ENCODE measurements around the gene ADAMTSL3. TPM values are rescaled to one million over a fixed set of nuclear protein-coding genes. Genes with fewer than 3 reads are reported as not detected.

ADAMTSL3 gene
- total RNA-seq, 1 donor: 0.72 TPM

DNA sequence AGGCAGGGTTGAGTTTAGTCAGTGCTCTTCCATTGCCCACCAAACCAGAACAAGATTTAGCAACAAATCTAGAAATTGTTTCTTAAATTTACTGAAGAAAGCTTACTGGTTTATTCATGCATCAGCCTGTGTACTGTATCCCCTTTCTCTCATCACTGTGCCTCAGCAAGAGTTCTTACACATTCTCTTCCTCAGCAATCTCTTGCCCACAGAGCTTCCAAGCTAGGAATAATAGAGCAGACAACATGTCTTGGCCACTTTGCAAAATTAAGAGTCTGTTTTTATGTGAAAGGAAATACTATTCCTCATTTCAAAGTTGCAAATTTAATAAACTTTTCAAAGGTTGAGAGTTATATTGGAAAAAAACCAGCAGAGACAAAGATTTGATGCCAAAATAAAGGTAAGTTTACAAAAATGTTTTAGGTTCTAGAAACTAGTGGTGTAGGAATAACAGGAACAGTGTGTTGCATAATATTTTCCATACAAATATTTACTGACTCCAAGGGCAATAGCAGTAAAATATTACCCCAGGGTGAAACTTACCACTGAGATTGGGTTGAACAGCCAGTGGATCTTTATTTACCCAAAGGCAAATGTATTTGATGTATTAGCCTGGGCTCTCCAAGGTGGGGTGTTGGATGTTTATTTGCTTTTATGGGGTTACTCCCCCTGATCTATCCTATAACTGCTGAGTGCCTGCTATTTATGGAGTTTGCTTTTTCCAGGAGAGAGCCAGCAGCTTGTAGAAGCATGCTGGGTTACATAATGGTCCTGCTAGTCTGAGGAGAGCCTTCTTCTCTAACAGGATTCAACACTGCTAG is 276.7 kb downstream of the ADAMTSL3 start:
- Histone ChIP-seq H3K4me2 (ENCODE audit: insufficient read depth, low read length) (no peak overlapping the region), H3K27me3 (ENCODE audit: insufficient read depth, low read length) (no peaks in the 10 kb centered on the region), H2AFZ (ENCODE audit: low read length) (no peak overlapping the region), H3K4me3 (ENCODE audit: insufficient read depth, low read length) (no peak overlapping the region), H3K4me1 (ENCODE audit: insufficient read depth, low read length) (no peaks in the 10 kb centered on the region), H3K79me2 (ENCODE audit: insufficient read depth, low read length) (no peaks in the 10 kb centered on the region), H3K27ac (ENCODE audit: low read depth, low read length) (no peak overlapping the region), H3K9me3 (ENCODE audit: low read depth, low read length) (no peaks in the 10 kb centered on the region), H4K20me1 (ENCODE audit: insufficient read depth, low read length) (no peaks in the 10 kb centered on the region), H3K36me3 (ENCODE audit: insufficient read depth, low read length) (no peaks in the 10 kb centered on the region)
- TF ChIP-seq, protein P1, sequence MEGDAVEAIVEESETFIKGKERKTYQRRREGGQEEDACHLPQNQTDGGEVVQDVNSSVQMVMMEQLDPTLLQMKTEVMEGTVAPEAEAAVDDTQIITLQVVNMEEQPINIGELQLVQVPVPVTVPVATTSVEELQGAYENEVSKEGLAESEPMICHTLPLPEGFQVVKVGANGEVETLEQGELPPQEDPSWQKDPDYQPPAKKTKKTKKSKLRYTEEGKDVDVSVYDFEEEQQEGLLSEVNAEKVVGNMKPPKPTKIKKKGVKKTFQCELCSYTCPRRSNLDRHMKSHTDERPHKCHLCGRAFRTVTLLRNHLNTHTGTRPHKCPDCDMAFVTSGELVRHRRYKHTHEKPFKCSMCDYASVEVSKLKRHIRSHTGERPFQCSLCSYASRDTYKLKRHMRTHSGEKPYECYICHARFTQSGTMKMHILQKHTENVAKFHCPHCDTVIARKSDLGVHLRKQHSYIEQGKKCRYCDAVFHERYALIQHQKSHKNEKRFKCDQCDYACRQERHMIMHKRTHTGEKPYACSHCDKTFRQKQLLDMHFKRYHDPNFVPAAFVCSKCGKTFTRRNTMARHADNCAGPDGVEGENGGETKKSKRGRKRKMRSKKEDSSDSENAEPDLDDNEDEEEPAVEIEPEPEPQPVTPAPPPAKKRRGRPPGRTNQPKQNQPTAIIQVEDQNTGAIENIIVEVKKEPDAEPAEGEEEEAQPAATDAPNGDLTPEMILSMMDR (IDR thresholded peaks at IDR 0.05; ENCODE audit: extremely low read depth, low read depth, low read length): no peak
- DNase-seq (ENCODE audit: insufficient read length, low spot score, missing footprints): no peak

DNA sequence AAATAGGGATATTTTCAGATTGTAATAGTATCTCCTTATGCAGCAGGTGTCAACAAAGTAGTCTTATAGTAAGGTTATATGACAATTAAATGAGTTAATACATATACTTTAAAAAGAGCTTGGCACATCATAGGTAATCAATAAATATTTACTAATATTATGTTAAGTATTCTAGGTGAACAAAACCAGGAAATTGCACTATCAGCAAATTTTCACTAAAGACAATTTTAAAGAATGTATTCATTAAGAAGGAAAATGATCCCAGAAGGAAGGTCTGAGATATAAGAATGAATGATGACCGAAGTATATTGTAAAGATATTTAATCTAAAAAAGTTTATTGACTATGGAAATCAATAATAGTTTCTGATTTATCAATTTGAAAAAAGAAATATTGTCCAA is 281.9 kb downstream of the ADAMTSL3 start:
- DNase-seq (ENCODE audit: insufficient read length, low spot score, missing footprints): no peak
- Histone ChIP-seq H3K4me3 (ENCODE audit: insufficient read depth, low read length) (no peak overlapping the region), H3K9me3 (ENCODE audit: low read depth, low read length) (no peaks in the 10 kb centered on the region), H3K36me3 (ENCODE audit: insufficient read depth, low read length) (no peaks in the 10 kb centered on the region), H3K4me1 (ENCODE audit: insufficient read depth, low read length) (no peaks in the 10 kb centered on the region), H3K27ac (ENCODE audit: low read depth, low read length) (no peak overlapping the region), H3K79me2 (ENCODE audit: insufficient read depth, low read length) (no peaks in the 10 kb centered on the region), H2AFZ (ENCODE audit: low read length) (no peak overlapping the region), H3K4me2 (ENCODE audit: insufficient read depth, low read length) (no peak overlapping the region), H3K27me3 (ENCODE audit: insufficient read depth, low read length) (no peaks in the 10 kb centered on the region), H4K20me1 (ENCODE audit: insufficient read depth, low read length) (no peaks in the 10 kb centered on the region)
- TF ChIP-seq, protein P1 (IDR thresholded peaks at IDR 0.05; ENCODE audit: extremely low read depth, low read depth, low read length): no peak

DNA sequence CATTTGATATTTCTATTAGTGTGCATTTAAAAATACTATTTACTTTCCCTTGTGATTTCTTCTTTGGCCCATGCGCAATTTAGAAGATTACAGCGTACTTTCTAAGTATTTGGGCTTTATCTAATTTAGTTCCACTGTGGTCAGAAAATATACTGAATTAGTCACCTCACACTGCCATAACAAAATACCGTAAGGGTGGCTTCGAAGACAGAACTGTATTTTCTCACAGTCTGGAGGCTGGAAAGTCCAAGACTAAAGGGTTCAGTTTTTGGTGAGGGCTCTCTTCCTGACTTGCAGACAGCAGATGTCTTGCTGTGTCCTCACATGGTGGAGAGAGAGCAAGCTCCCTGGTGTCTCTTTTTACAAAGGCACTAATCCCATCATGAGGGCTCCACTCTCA is 286.2 kb downstream of the ADAMTSL3 start:
- H3K27ac ChIP-seq (ENCODE audit: low read depth, low read length): no peak overlapping the region
- H3K4me2 ChIP-seq (ENCODE audit: insufficient read depth, low read length): no peak overlapping the region
- no peak overlapping the region for H3K4me3 ChIP-seq (ENCODE audit: insufficient read depth, low read length)
- DNase-seq (ENCODE audit: insufficient read length, low spot score, missing footprints): no peak
- no peaks in the 10 kb centered on the region for H3K4me1 ChIP-seq (ENCODE audit: insufficient read depth, low read length)
- H2AFZ ChIP-seq (ENCODE audit: low read length): no peak overlapping the region
- no peaks in the 10 kb centered on the region for H4K20me1 ChIP-seq (ENCODE audit: insufficient read depth, low read length)
- TF ChIP-seq, protein P1 (IDR thresholded peaks at IDR 0.05; ENCODE audit: extremely low read depth, low read depth, low read length): no peak
- no peaks in the 10 kb centered on the region for H3K27me3 ChIP-seq (ENCODE audit: insufficient read depth, low read length)
- no peaks in the 10 kb centered on the region for H3K9me3 ChIP-seq (ENCODE audit: low read depth, low read length)
- no peaks in the 10 kb centered on the region for H3K36me3 ChIP-seq (ENCODE audit: insufficient read depth, low read length)
- no peaks in the 10 kb centered on the region for H3K79me2 ChIP-seq (ENCODE audit: insufficient read depth, low read length)

DNA sequence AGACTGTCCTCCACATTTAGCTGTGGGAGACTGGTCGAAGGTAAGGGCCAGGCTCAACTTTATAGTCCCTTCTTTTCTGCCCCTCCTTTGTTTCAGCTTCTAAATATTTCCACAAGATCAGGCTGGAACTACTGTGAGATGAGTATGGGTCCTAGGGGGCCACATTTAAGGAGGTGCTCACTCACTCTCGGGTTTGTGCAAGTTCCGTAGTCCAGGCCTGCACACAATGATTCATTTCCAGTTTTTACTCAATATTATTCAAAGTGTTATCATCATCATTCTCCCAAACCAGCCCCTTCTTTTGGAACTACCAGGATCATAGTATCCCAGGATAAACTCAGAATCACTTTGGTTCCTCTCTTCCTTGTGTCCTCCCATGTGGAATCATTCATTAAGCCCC is 289.1 kb downstream of the ADAMTSL3 start:
- no peaks in the 10 kb centered on the region for H3K27me3 ChIP-seq (ENCODE audit: insufficient read depth, low read length)
- DNase-seq (ENCODE audit: insufficient read length, low spot score, missing footprints): peak; percentile 1
- no peaks in the 10 kb centered on the region for H3K79me2 ChIP-seq (ENCODE audit: insufficient read depth, low read length)
- H3K4me1 ChIP-seq (ENCODE audit: insufficient read depth, low read length): no peaks in the 10 kb centered on the region
- no peak overlapping the region for H3K4me2 ChIP-seq (ENCODE audit: insufficient read depth, low read length)
- TF ChIP-seq, protein P1 (IDR thresholded peaks at IDR 0.05; ENCODE audit: extremely low read depth, low read depth, low read length): no peak
- H3K27ac ChIP-seq (ENCODE audit: low read depth, low read length): no peak overlapping the region
- H3K9me3 ChIP-seq (ENCODE audit: low read depth, low read length): no peaks in the 10 kb centered on the region
- H3K4me3 ChIP-seq (ENCODE audit: insufficient read depth, low read length): no peak overlapping the region
- no peak overlapping the region for H2AFZ ChIP-seq (ENCODE audit: low read length)
- H3K36me3 ChIP-seq (ENCODE audit: insufficient read depth, low read length): no peaks in the 10 kb centered on the region
- H4K20me1 ChIP-seq (ENCODE audit: insufficient read depth, low read length): no peaks in the 10 kb centered on the region
